ENCODE data around the gene ATXN2. TPM values are rescaled to one million over a fixed set of nuclear protein-coding genes. Genes with fewer than 3 reads are reported as not detected.
"Not testable (repeated sequence)": the region's sequence is repeated elsewhere in the genome, so short reads cannot be mapped to it uniquely, and the experiment has no call there.

ATXN2 gene
- total RNA-seq, 1 donor = 45.7 TPM

DNA sequence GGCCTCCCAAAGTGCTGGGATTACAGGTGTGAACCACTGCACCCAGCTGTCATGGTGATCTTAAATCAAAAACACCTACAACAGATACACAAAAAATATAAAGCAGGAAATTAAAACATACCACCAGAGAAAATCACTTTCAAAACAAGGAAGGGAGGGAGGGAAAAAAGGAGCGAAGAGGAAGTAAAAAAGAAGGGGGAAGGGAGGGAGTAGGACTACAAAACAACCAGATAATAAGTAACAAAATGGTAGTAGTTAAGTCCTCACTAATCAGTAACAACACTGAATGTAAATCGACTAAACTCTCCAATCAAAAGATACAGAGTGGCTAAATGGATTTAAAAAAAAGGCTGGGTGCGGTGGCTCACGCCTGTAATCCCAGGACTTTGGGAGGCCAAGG is 104.4 kb downstream of the ATXN2 start:
- TF ChIP-seq, protein P1, sequence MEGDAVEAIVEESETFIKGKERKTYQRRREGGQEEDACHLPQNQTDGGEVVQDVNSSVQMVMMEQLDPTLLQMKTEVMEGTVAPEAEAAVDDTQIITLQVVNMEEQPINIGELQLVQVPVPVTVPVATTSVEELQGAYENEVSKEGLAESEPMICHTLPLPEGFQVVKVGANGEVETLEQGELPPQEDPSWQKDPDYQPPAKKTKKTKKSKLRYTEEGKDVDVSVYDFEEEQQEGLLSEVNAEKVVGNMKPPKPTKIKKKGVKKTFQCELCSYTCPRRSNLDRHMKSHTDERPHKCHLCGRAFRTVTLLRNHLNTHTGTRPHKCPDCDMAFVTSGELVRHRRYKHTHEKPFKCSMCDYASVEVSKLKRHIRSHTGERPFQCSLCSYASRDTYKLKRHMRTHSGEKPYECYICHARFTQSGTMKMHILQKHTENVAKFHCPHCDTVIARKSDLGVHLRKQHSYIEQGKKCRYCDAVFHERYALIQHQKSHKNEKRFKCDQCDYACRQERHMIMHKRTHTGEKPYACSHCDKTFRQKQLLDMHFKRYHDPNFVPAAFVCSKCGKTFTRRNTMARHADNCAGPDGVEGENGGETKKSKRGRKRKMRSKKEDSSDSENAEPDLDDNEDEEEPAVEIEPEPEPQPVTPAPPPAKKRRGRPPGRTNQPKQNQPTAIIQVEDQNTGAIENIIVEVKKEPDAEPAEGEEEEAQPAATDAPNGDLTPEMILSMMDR (IDR thresholded peaks at IDR 0.05; ENCODE audit: insufficient read depth, low read length) = no peak
- no peak for DNase-seq (ENCODE audit: low read depth)
- H3K4me3 ChIP-seq (ENCODE audit: low read depth, low read length) = no peak overlapping the region

DNA sequence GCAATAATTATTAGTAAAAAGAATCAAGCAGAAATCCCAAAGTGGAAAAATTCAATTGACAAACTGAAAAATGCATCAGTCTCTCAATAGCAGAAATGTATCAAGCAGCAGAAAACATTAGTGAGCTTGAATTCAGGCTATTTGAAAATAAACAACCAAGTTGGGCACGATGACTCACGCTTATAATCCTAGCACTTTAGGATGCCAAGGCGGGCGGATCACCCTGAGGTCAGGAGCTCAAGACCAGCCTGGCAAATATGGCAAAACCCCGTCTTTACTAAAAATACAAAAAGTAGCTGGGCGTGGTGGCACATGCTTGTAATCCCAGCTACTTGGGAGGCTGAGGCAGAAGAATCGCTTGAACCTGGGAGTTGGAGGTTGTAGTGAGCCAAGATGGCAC is 106.1 kb downstream of the ATXN2 start:
- peak; percentile 17 for DNase-seq (ENCODE audit: low read depth)
- H3K4me3 ChIP-seq (ENCODE audit: low read depth, low read length) = not testable (repeated sequence)

DNA sequence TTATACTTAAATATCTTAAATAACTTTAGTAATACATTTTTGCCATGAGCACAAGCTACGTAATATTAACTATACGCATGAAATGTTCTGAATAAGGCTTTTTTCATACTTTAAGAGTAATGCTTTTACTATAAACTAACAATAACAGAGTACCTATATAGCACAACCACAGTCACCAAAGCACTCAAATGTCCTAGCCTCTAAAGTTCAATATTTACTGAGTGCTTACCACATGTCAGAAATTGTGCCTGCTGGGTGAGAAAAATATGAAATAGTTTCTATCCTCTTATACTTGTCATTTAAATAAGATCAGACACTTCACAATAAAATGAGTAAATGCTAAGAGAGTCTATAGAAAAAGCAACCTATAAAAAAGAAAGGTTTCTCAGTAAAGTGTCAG is 110.3 kb downstream of the ATXN2 start:
- TF ChIP-seq, protein P1 (IDR thresholded peaks at IDR 0.05; ENCODE audit: insufficient read depth, low read length) = no peak
- no peak overlapping the region for H3K4me3 ChIP-seq (ENCODE audit: low read depth, low read length)
- no peak for DNase-seq (ENCODE audit: low read depth)

DNA sequence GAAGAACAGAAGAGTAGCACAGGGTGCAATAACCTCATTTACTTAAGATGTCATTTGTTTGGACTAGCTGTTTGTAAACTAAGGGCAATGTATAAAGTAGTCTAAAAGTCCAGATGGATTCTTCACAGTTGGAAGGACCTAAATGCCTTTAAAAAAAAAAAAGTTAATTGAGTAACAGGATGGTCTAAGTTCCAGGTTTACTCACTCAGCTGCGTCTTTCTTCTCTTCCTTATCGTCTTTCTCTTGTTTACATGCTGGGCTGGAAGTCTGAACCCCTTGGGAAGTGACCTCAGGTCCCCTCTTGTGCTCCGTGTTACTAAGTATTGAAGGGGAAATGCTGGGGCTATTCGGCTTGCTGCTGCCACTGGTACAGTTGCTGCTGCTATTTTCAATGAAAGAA is 110.8 kb downstream of the ATXN2 start:
- DNase-seq (ENCODE audit: low read depth) = peak; percentile 58
- no peak overlapping the region for H3K4me3 ChIP-seq (ENCODE audit: low read depth, low read length)
- TF ChIP-seq, protein P1 (IDR thresholded peaks at IDR 0.05; ENCODE audit: insufficient read depth, low read length) = no peak

DNA sequence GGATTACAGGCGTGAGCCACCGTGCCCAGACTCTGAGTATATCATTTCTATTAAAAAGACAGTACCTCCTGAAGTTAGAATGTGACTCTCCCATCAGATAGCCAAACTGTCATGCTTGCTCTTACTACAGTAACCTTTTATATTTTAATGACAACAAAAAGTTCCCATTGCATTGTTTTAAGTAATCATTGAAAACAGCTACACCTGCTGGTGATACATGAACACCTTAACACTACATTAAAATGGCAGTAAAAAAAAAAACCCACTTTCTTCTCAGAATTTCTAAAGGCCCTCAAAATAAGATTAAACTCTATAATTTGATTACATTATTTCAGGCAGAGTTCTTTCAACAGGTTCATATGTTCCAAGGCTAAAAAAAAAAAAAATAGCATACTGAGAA is 116.7 kb downstream of the ATXN2 start:
- no peak overlapping the region for H3K4me3 ChIP-seq (ENCODE audit: low read depth, low read length)
- TF ChIP-seq, protein P1 (IDR thresholded peaks at IDR 0.05; ENCODE audit: insufficient read depth, low read length) = peak; percentile 17
- DNase-seq (ENCODE audit: low read depth) = no peak

DNA sequence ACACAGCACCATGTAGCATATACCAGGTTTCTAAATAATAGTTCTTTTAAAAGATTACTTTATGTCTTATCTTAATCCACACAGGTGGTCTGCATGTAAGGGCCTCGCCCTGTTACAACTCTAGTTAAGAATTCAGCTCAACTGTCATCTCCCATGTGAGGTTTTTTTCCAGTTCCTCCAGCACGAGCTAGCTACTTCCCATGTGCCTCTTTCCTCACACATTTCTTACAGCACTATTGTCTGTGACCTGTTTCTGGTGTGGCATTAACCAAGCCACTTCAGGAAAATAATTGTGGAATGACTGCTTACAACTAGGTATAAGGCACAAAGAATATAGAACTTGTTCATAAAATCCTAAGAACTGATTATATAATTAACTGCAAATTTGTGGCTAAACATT is 127.9 kb downstream of the ATXN2 start:
- H3K4me3 ChIP-seq (ENCODE audit: low read depth, low read length) = no peak overlapping the region
- TF ChIP-seq, protein P1 (IDR thresholded peaks at IDR 0.05; ENCODE audit: insufficient read depth, low read length) = no peak
- DNase-seq (ENCODE audit: low read depth) = no peak

DNA sequence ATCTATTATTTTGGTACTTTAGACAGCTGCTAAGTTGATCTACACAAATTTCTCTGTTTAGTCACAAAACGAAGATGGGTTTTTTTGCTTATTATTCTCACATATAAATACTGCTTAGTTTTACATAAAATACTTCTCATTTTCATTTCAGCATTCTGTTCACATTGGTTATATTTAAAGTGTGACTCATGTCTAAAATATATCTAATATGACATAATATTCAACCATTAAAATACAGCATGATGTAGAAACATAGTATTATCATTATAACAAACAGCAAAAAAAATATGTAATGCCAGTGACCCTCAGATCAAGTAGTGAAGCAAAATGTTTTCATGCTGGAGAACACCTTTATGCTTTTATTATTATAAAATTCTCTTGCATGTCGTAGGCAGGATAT is 129.7 kb downstream of the ATXN2 start:
- TF ChIP-seq, protein P1 (IDR thresholded peaks at IDR 0.05; ENCODE audit: insufficient read depth, low read length) = no peak
- DNase-seq (ENCODE audit: low read depth) = peak; percentile 42
- H3K4me3 ChIP-seq (ENCODE audit: low read depth, low read length) = no peak overlapping the region

Measured in fibroblast of the aortic adventitia (primary cell).